SJSA1 (cell line): ENCODE data around the gene MEI4. TPM values are rescaled to one million over a fixed set of nuclear protein-coding genes. Genes with fewer than 3 reads are reported as not detected.

Experiments
- DNase-seq, 2 experiments: peaks; one replicate each; pipeline ENCODE4 v3.0.0-alpha.2; 2015 to 2020; ENCODE audit warnings: low spot score in 2 of 2, low read depth in 1 of 2
- H3K27ac ChIP-seq: fragments of 250-450 bp; sonication (Bioruptor Pico); 2 replicates; pipeline ENCODE4 v1.5.1; 2020; ENCODE audit warnings: mild to moderate bottlenecking, moderate library complexity
- H3K27me3 ChIP-seq: fragments of 250-450 bp; sonication (Bioruptor Pico); replicated peaks from 2 replicates; pipeline ENCODE4 v1.5.1; 2020; ENCODE audit warnings: mild to moderate bottlenecking, moderate library complexity
- H3K36me3 ChIP-seq: fragments of 250-450 bp; sonication (Bioruptor Pico); 2 replicates; pipeline ENCODE4 v1.5.1; 2020; ENCODE audit warnings: mild to moderate bottlenecking
- H3K4me1 ChIP-seq: fragments of 250-450 bp; sonication (Bioruptor Pico); replicated peaks from 2 replicates; pipeline ENCODE4 v1.6.1; 2021; ENCODE audit warnings: mild to moderate bottlenecking
- H3K4me3 ChIP-seq: fragments of 250-450 bp; sonication (Bioruptor Pico); 2 replicates; pipeline ENCODE4 v1.5.1; 2020; ENCODE audit warnings: mild to moderate bottlenecking
- H3K9me3 ChIP-seq: fragments of 250-450 bp; sonication (Bioruptor Pico); replicated peaks from 2 replicates; pipeline ENCODE4 v1.5.1; 2020; ENCODE audit warnings: mild to moderate bottlenecking
- total RNA-seq: library from RNA; depleted of rRNA; stranded (reverse); fragments of >200 nt; shearing (Covaris generic); gene quantifications from 2 replicates; pipeline ENCODE4 v1.2.3, GENCODE V29; 2014

MEI4 gene
- total RNA-seq, 1 experiment from 2014 or later, result not detected

DNA sequence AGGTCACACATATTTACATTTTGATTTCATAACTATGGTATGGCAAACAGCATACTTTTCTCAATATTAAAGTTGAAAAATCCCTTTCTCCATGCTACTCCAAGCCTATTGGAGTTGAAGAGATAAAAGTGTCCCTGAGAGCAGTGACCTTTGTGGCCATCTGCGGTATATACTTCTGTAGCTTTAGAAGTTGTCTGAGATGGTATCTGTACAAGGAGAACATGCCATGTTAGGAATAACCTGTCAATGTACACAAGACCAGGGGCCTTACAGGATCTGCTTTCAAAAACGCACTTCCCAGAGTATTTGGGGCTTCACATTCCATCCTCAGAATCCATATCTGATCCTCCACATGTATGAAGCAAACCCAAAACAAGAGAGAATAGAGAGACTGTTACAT, 226.7 kb downstream of the MEI4 start:
- H3K4me1 ChIP-seq, result peaks cover 16% of the 10 kb centered on the region
- H3K9me3 ChIP-seq, result 0 out of 2 replicates have a peak, but pooled peaks cover 2% of the 10 kb centered on the region
- no peak overlapping the region for H3K4me3 ChIP-seq
- no peaks in the 10 kb centered on the region for H3K36me3 ChIP-seq
- H3K27ac ChIP-seq, result no peak overlapping the region; the same call in 1 of the 2 replicates
- no peaks in the 10 kb centered on the region for H3K27me3 ChIP-seq
- no peak for DNase-seq

DNA sequence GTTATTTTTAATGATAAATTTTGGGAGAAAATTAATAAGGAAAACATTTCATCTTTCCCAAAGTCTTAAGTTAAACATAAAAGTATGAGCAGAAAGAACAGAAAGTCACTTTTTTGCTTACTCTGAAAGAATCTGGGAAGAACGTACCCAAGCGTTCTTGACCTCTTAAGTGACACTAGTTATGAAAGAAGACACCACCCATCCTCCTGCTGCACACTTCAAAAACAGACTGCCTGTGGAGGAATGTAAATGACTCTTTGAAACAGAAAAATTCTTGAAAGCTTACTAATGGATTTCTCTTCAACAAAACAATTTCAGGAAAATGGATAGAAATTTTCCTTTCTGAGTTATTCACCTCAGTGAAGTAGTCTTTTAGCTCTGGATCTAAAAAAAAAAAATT, 227.7 kb downstream of the MEI4 start:
- peak in 1 of 2 experiments; percentile 57 for DNase-seq
- H3K4me1 ChIP-seq, result peaks cover 16% of the 10 kb centered on the region
- H3K36me3 ChIP-seq, result no peaks in the 10 kb centered on the region
- H3K27ac ChIP-seq, result peak overlapping the region; percentile 67
- H3K4me3 ChIP-seq, result no peak overlapping the region
- no peaks in the 10 kb centered on the region for H3K27me3 ChIP-seq
- H3K9me3 ChIP-seq, result no peaks in the 10 kb centered on the region

DNA sequence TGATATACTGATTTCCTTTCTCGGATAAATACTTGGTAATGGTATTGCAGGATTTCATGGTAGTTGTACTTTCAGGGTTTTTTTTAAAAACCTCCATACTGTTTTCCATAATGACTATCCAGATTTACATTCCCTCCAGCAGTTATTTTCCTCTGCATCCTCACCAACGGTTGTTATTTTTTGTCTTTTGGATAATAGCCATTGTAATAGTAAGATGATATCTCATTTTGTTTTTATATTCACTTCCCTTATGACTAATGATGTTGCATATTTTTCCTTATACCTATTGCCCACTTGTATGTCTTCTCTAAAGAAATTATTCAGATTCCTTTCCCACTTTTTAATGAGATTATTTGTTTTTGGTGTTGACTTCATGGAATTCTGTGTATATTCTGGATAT, 231.0 kb downstream of the MEI4 start:
- no peaks in the 10 kb centered on the region for H3K27me3 ChIP-seq
- DNase-seq, result no peak
- H3K4me3 ChIP-seq, result no peak overlapping the region
- no peaks in the 10 kb centered on the region for H3K36me3 ChIP-seq
- peaks cover 16% of the 10 kb centered on the region for H3K4me1 ChIP-seq
- H3K9me3 ChIP-seq, result peaks cover 1% of the 10 kb centered on the region; the same call in 1 of the 2 replicates
- H3K27ac ChIP-seq, result no peak overlapping the region

DNA sequence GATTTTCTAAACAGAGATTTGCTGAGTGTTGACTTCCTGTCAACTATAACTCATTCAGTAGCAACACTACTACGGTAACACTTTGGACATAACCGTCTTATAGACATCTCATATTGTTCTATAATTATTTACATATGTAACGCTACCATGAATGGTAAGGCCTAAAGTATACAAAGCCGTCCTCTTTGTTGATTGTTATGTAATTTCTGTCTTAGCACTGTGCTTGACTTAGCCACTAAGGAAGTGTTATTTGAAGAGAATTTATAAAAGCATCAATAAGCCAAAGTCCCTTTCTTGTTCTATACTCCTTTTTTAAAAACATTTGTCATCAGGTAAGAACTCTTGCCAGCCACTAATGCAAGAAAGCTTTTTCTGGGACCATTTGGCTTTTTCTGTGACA, 240.6 kb downstream of the MEI4 start:
- Histone ChIP-seq H3K36me3 (no peaks in the 10 kb centered on the region), H3K4me3 (no peak overlapping the region), H3K4me1 (no peaks in the 10 kb centered on the region), H3K27me3 (no peaks in the 10 kb centered on the region), H3K27ac (no peak overlapping the region), H3K9me3 (peaks cover 3% of the 10 kb centered on the region)
- no peak for DNase-seq

DNA sequence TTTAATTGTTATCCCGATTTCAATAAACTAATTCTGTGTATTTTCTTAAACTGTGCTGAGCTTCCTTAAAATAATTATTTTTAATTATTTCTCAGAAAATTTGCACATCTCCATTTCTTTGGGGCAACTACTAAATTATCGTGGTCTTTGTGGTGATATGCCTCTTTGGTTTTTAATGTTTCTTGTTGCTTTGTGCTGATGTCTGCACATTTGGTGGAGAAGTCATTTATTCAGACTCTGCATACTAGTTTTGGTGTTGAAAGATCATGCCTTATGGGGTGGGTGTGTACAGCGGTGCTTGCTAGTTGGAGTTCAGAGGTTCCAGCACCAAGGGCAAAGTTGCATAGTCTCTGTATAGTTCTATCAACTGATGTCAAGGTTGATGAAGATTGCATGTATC, 253.2 kb downstream of the MEI4 start:
- Histone ChIP-seq H3K4me1 (no peaks in the 10 kb centered on the region), H3K36me3 (no peaks in the 10 kb centered on the region), H3K27me3 (no peaks in the 10 kb centered on the region), H3K4me3 (no peak overlapping the region), H3K27ac (no peak overlapping the region), H3K9me3 (no peaks in the 10 kb centered on the region)
- no peak for DNase-seq

DNA sequence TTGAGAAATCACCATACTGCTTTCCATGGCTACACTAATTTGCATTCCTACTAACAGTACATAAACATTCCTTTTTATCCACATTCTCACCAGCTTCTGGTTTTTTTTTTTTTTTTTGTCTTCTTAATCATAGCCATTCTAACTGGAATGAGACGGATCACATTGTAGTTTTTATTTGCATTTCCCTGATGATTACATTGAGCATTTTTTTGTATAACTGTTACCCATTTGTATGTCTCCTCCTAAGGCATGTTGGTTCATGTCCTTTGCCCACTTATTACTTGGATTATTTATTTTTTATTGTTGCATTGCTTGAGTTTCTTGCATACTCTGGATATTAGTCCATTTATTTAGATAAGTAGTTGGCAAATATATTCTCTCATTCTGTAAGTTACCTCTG, 258.0 kb downstream of the MEI4 start:
- no peaks in the 10 kb centered on the region for H3K9me3 ChIP-seq
- H3K4me1 ChIP-seq, result no peaks in the 10 kb centered on the region
- no peaks in the 10 kb centered on the region for H3K27me3 ChIP-seq
- H3K36me3 ChIP-seq, result no peaks in the 10 kb centered on the region
- H3K27ac ChIP-seq, result no peak overlapping the region
- no peak overlapping the region for H3K4me3 ChIP-seq
- peak in 1 of 2 experiments; percentile 21 for DNase-seq

DNA sequence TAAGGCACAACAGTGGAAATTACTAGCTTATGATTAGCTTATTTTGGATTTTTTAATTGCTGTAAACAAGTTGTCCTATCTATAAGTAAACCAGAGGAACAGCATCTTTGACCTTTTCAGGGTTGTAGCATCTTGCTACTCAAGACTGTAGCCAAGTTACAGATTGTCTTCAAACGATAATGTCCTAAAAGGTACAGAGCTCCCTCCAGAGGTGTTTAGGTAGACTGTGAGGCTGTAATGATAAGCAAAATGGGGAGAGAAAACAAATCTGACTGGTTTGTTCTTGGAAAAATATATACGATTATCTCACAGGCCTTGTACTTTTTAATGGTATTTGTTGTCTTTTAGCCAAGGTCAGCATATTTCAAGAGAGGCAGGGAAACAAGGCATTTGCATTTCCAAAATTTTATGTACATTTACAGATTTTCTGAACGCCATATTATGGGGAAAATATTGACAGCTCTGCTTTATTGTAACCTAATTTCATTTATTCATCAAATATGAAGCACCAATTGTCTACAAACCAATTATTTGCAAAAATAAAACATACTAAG, 273.4 kb downstream of the MEI4 start:
- DNase-seq, result no peak
- no peak overlapping the region for H3K4me3 ChIP-seq
- no peaks in the 10 kb centered on the region for H3K36me3 ChIP-seq
- H3K27ac ChIP-seq, result no peak overlapping the region
- H3K27me3 ChIP-seq, result no peaks in the 10 kb centered on the region
- H3K4me1 ChIP-seq, result no peaks in the 10 kb centered on the region
- H3K9me3 ChIP-seq, result no peaks in the 10 kb centered on the region; the same call in 1 of the 2 replicates

DNA sequence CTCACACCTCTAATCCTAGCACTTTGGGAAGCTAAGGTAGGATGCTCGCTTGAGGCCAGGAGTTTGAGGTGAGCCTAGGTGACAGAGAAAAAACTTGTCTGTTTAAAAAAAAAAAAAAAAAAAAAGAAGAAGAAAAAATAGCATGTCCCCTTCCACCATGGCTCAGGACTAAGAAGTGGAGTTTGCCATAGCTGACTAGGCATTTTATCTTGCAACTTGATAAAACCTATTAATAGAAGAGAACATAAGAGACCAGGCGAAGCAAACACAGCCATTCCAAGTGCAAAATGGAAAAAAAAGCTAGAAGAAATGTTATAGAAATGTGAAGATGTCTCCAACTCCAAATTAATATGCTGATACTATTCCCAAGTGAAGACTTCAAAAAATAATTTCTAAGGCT, 277.5 kb downstream of the MEI4 start:
- no peak overlapping the region for H3K27ac ChIP-seq
- DNase-seq, result no peak
- H3K27me3 ChIP-seq, result no peaks in the 10 kb centered on the region
- H3K9me3 ChIP-seq, result no peaks in the 10 kb centered on the region
- no peaks in the 10 kb centered on the region for H3K4me1 ChIP-seq
- no peak overlapping the region for H3K4me3 ChIP-seq
- H3K36me3 ChIP-seq, result no peaks in the 10 kb centered on the region

DNA sequence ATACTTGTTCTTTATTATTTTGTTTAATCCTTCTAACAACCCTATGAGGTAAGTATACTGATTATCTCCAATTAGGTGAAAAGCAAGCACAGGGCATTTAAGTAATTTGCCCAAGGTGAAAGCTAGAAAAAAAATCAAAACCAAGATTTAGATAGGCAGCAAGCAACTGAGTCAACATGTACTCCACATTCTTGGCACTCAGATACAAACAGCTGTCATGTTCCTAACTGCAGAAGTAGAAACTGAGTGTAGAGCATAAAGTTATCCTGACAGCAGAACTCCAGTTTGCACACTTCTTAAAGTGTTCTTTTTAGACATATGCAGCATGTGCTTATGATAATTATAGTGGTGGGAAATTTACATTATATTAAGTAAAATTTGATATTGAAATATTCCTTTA, 278.1 kb downstream of the MEI4 start:
- no peaks in the 10 kb centered on the region for H3K27me3 ChIP-seq
- no peak for DNase-seq
- H3K4me1 ChIP-seq, result no peaks in the 10 kb centered on the region
- H3K36me3 ChIP-seq, result no peaks in the 10 kb centered on the region
- no peak overlapping the region for H3K4me3 ChIP-seq
- H3K27ac ChIP-seq, result no peak overlapping the region
- no peaks in the 10 kb centered on the region for H3K9me3 ChIP-seq

DNA sequence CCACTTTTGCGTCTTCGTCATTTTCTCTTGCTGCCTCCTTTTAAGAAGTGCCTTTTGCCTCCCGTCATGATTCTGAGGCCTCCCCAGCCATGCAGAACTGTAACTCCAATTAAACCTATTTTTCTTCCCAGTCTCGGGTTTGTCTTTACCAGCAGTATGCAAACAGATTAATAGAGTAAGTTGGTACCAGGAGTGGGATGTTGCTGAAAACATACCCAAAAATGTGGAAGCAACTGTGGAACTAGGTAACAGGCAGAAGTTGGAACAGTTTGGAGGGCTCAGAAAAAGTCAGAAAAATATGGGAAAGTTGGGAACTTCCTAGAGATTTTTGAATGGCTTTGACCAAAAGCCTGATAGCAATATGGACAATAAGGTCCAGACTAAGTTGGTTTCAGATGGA, 309.2 kb downstream of the MEI4 start:
- no peaks in the 10 kb centered on the region for H3K27me3 ChIP-seq
- no peak for DNase-seq
- H3K9me3 ChIP-seq, result peaks cover 2% of the 10 kb centered on the region; the same call in 1 of the 2 replicates
- no peak overlapping the region for H3K4me3 ChIP-seq
- H3K27ac ChIP-seq, result no peak overlapping the region
- H3K36me3 ChIP-seq, result no peaks in the 10 kb centered on the region
- no peaks in the 10 kb centered on the region for H3K4me1 ChIP-seq

DNA sequence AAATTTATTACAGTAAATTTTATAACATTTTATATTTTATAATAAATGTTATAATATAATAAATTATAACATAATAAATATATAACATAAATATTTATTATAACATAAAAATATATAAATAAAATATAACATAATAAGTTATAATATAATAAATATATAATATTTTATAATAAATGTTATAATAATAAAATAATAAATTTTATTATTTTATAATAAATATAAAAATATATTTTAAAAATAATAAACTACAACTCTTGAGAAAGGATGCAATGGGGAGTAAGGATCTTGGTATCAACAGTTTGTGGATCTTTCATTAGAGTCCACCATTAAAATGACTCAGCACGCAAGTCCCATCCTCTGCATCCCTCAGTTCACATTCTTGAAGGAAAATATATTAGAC, 312.6 kb downstream of the MEI4 start:
- no peak for DNase-seq
- Histone ChIP-seq H3K4me1 (no peaks in the 10 kb centered on the region), H3K36me3 (no peaks in the 10 kb centered on the region), H3K27ac (no peak overlapping the region), H3K27me3 (no peaks in the 10 kb centered on the region), H3K4me3 (no peak overlapping the region), H3K9me3 (peaks cover 2% of the 10 kb centered on the region; the same call in 1 of the 2 replicates)

DNA sequence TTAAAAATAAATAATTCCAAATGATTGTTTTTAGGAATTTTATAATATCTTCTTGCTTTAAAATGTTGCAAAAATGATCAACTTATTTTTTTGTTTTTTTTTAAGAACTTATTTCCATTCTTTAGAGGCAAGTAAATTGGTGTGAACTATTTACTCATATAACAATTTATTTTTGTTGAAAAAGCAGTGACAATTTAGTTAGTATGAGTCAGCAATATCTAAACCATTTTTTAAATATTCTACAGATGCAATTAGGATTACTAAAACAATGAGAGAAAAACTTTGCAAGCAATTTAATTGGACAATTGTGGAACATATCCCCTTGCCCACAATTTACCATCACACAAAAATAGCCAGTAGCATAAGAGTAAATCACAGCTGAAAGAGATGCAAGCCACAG, 319.5 kb downstream of the MEI4 start:
- Histone ChIP-seq H3K27ac (no peak overlapping the region), H3K27me3 (no peaks in the 10 kb centered on the region), H3K4me3 (no peak overlapping the region), H3K9me3 (peaks cover 4% of the 10 kb centered on the region; the same call in 1 of the 2 replicates), H3K36me3 (no peaks in the 10 kb centered on the region), H3K4me1 (no peaks in the 10 kb centered on the region)
- DNase-seq, result no peak
